Measurements from ENCODE around the gene ZBTB7C. TPM values are rescaled to one million over a fixed set of nuclear protein-coding genes. Genes with fewer than 3 reads are reported as not detected.

The ZBTB7C gene
- total RNA-seq, 1 experiment from 2014 or later: 0.33 TPM

DNA sequence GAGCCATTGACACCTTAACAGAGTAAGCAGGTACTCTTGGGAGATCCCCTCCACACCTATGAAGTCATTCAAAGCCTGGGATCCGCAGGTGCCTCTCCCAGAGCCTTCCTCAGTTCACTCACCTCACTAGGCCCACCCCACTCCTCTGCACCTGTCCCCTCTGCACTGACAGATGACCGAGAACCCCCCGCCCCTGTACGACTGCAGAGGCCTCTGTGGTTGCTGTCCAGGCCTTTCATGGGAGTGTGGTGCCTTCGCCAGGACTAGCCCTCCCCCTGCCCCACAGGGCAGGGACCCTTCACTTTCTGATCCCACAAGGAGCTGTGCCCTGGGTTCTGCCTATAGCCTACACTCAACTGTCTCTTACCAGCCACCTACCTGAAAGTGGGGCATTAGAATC is 238.5 kb downstream of the ZBTB7C start:
- no peaks in the 10 kb centered on the region; a peak in 1 of 7 replicates for H3K36me3 Mint-ChIP-seq (ENCODE audit: insufficient read depth in 1 of 3, low read depth in 3 of 3)
- Histone ChIP-seq H3K4me1 (ENCODE audit: insufficient read depth, low read length) (no peaks in the 10 kb centered on the region), H3K14ac (ENCODE audit: insufficient read depth, low read length) (no peak overlapping the region), H3K23me2 (ENCODE audit: insufficient read length, low read depth, low read length, poor library complexity, severe bottlenecking) (no peaks in the 10 kb centered on the region), H4K91ac (ENCODE audit: insufficient read length, low read depth, low read length) (no peak overlapping the region), H3K56ac (ENCODE audit: insufficient read length, low read depth, low read length) (no peak overlapping the region), H3K9me3 (ENCODE audit: control insufficient read depth, low read depth, low read length) (no peaks in the 10 kb centered on the region), H3T11ph (ENCODE audit: low read length) (no peak overlapping the region), H2BK5ac (ENCODE audit: insufficient read length, low read length) (no peak overlapping the region), H3K18ac (ENCODE audit: insufficient read length, low read depth, low read length) (no peak overlapping the region), H3K9ac (ENCODE audit: extremely low read depth, insufficient read length, low read length) (no peak overlapping the region), H2BK120ac (ENCODE audit: low read depth, low read length, poor library complexity, severe bottlenecking) (no peak overlapping the region), H2AK5ac (ENCODE audit: insufficient read length, low read length) (no peak overlapping the region), H4K20me1 (ENCODE audit: control insufficient read depth, insufficient read depth, insufficient read length) (peaks cover 4% of the 10 kb centered on the region), H2BK12ac (ENCODE audit: insufficient read length, low read depth, low read length) (no peak overlapping the region), H3K79me2 (ENCODE audit: insufficient read depth, low read length) (no peaks in the 10 kb centered on the region), H3K27me3 (ENCODE audit: insufficient read depth, low read length) (no peaks in the 10 kb centered on the region), H3K4ac (ENCODE audit: low read depth, low read length) (no peak overlapping the region), H2BK15ac (ENCODE audit: low read depth, low read length) (no peak overlapping the region), H3K23ac (ENCODE audit: insufficient read length, low read depth, low read length) (no peak overlapping the region), H4K8ac (replicated peaks; ENCODE audit: insufficient read length, low read depth, low read length) (no peak overlapping the region), H3K27ac (ENCODE audit: insufficient read length, low read depth, low read length) (no peak overlapping the region), H2BK20ac (ENCODE audit: low read depth, low read length, poor library complexity, severe bottlenecking) (no peak overlapping the region), H3K79me1 (ENCODE audit: insufficient read depth, low read depth, low read length, poor library complexity, severe bottlenecking) (no peaks in the 10 kb centered on the region), H4K5ac (ENCODE audit: insufficient read length, low read depth, low read length) (no peak overlapping the region), H3K4me2 (ENCODE audit: insufficient read depth, insufficient read length, low read length) (no peak overlapping the region), H2AFZ (ENCODE audit: low read length) (no peak overlapping the region)
- H3K4me1 Mint-ChIP-seq: peaks cover 5 to 8% of the 10 kb centered on the region in 2 experiments
- TF ChIP-seq, protein P1, sequence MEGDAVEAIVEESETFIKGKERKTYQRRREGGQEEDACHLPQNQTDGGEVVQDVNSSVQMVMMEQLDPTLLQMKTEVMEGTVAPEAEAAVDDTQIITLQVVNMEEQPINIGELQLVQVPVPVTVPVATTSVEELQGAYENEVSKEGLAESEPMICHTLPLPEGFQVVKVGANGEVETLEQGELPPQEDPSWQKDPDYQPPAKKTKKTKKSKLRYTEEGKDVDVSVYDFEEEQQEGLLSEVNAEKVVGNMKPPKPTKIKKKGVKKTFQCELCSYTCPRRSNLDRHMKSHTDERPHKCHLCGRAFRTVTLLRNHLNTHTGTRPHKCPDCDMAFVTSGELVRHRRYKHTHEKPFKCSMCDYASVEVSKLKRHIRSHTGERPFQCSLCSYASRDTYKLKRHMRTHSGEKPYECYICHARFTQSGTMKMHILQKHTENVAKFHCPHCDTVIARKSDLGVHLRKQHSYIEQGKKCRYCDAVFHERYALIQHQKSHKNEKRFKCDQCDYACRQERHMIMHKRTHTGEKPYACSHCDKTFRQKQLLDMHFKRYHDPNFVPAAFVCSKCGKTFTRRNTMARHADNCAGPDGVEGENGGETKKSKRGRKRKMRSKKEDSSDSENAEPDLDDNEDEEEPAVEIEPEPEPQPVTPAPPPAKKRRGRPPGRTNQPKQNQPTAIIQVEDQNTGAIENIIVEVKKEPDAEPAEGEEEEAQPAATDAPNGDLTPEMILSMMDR (conservative IDR thresholded peaks at IDR 0.05): no peak
- H3K9me3 Mint-ChIP-seq: no peaks in the 10 kb centered on the region
- no peak overlapping the region for H3K27ac Mint-ChIP-seq
- no peak for DNase-seq
- no peak overlapping the region for H3K4me3 Mint-ChIP-seq
- H3K27me3 Mint-ChIP-seq (ENCODE audit: low read depth): peaks cover 14% of the 10 kb centered on the region
- no CpG with 5 or more reads among the region's 5 CpGs for WGBS (ENCODE audit: extremely low coverage, insufficient read length, low lambda C conversion rate)

Measured in H9 (cell line).